HL-60 (cell line): ENCODE data around the gene CCDC134.

ENCODE experiments used
- TF ChIP-seq, protein P1 (sequence below): IDR thresholded peaks from one replicate; pipeline ENCODE4 v1.5.1; 2011; ENCODE audit warnings: low read length, control low read depth, inconsistent platforms; ENCODE audit not compliant: insufficient read depth
- TF ChIP-seq, protein P2 (sequence below): IDR thresholded peaks from 2 replicates; pipeline ENCODE4 v1.6.1; 2012; ENCODE audit warnings: low read depth; ENCODE audit not compliant: insufficient replicate concordance

GRCh38 chr22:41801886-41802285 is 1.4 kb downstream of the CCDC134 start:
- TF ChIP-seq, protein P1, sequence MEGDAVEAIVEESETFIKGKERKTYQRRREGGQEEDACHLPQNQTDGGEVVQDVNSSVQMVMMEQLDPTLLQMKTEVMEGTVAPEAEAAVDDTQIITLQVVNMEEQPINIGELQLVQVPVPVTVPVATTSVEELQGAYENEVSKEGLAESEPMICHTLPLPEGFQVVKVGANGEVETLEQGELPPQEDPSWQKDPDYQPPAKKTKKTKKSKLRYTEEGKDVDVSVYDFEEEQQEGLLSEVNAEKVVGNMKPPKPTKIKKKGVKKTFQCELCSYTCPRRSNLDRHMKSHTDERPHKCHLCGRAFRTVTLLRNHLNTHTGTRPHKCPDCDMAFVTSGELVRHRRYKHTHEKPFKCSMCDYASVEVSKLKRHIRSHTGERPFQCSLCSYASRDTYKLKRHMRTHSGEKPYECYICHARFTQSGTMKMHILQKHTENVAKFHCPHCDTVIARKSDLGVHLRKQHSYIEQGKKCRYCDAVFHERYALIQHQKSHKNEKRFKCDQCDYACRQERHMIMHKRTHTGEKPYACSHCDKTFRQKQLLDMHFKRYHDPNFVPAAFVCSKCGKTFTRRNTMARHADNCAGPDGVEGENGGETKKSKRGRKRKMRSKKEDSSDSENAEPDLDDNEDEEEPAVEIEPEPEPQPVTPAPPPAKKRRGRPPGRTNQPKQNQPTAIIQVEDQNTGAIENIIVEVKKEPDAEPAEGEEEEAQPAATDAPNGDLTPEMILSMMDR = no peak
- TF ChIP-seq, protein P2, sequence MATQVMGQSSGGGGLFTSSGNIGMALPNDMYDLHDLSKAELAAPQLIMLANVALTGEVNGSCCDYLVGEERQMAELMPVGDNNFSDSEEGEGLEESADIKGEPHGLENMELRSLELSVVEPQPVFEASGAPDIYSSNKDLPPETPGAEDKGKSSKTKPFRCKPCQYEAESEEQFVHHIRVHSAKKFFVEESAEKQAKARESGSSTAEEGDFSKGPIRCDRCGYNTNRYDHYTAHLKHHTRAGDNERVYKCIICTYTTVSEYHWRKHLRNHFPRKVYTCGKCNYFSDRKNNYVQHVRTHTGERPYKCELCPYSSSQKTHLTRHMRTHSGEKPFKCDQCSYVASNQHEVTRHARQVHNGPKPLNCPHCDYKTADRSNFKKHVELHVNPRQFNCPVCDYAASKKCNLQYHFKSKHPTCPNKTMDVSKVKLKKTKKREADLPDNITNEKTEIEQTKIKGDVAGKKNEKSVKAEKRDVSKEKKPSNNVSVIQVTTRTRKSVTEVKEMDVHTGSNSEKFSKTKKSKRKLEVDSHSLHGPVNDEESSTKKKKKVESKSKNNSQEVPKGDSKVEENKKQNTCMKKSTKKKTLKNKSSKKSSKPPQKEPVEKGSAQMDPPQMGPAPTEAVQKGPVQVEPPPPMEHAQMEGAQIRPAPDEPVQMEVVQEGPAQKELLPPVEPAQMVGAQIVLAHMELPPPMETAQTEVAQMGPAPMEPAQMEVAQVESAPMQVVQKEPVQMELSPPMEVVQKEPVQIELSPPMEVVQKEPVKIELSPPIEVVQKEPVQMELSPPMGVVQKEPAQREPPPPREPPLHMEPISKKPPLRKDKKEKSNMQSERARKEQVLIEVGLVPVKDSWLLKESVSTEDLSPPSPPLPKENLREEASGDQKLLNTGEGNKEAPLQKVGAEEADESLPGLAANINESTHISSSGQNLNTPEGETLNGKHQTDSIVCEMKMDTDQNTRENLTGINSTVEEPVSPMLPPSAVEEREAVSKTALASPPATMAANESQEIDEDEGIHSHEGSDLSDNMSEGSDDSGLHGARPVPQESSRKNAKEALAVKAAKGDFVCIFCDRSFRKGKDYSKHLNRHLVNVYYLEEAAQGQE = no peak
